GF-D8 (cell line): ENCODE measurements around the gene DENND1C.
"Not testable (repeated sequence)": the region's sequence is repeated elsewhere in the genome, so short reads cannot be mapped to it uniquely, and the experiment has no call there.

Experiments used
- DNase-seq: peaks from one replicate; lab custom pipeline; 2025; lab: John Stamatoyannopoulos, UW

Gene DENND1C

DNA sequence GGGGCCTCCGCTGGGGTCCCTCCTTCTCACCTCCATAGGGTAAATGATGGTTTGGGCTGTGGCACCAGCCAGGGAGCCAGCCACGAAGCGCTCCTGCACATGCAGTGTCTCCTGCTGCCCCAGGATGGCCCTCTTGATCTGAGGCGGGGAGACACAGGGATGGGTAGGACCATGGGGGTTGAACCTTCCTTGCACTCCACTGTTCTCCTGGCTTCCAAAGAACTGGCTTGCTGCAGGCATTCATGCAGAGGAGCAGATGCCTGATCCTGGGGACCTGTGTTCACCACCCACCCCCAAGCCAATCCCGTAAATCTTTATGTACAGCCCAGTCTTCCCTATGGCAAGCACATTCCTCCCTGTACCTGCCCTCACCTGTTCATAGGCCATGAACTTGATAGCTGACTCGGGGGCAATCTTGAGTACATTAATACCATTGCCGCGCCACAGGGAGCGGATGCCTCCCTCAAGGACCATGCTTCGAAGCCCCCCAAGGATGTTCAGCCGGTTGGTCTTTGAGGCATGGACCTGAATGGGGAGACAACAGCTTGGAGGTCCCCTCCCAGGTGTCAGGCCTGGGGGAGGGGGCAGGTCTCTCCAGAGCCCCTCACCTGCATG, 27.5 kb downstream of the DENND1C start:
- no peak for DNase-seq

DNA sequence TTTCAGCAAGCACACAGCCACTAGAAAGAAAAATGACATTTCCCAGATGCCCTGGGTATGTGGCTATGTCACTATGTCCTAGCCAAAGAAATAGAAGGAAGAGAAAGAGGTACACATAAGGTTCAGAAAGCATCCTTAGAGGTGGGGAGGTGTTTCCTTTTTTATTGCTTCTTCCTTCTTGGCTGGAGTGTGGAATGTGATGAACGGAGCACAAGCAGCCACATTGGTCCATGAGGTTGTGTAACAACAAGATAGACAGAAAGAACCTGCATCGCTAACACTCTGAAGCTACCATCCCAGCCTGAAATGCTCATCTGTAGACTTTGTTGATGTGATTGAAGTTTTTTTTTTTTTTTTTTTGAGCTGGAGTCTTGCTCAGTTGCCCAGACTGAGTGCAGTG, 28.7 kb downstream of the DENND1C start:
- DNase-seq: no peak

DNA sequence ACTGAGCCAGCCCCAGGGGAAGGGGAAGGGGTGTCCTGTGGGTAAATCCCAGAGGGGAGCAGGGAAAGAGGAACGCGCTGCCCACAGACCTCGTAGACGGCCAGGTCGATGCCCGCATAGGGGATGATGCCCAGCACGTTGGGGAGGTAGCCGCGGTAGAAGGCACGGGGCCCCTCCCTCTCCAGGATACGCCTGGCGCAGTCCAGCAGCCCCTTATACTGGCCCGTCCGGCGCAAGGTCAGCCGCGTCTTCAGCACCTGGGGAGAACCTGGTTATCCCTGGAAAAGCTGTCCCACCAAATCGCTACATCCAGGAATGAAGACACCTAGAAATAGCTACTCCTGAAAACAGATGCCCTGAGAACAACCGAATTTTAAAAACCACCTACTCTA, 29.4 kb downstream of the DENND1C start:
- no peak for DNase-seq

DNA sequence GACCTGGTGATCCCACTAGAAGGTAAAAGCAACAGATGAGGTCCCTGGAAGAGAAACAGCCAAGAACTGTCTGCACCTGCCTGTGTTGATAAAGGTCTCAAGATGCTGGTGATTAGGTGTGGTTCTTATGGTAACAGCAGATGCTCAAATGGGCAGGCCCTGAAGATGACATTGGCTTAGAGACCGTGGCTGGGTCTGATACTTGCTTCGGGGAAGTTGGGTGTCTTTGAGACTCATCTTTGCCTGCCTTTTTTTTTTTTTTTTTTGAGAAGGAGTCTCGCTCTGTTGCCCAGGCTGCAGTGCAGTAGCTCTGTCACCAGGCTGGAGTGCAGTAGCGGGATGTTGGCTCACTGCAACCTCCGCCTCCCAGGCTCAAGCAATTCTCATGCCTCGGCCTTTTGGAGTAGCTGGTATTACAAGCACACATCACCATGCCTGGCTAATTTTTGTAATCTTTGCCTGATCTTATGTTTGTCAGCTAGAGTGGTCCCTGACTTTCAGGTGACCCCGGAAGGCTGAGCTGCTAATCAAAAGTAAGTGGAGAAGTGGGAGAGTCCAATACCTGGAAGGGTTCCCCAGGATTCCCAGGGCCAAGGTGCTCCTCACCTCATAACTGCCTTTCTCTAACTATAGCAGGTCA, 29.9 kb downstream of the DENND1C start:
- DNase-seq: no peak

DNA sequence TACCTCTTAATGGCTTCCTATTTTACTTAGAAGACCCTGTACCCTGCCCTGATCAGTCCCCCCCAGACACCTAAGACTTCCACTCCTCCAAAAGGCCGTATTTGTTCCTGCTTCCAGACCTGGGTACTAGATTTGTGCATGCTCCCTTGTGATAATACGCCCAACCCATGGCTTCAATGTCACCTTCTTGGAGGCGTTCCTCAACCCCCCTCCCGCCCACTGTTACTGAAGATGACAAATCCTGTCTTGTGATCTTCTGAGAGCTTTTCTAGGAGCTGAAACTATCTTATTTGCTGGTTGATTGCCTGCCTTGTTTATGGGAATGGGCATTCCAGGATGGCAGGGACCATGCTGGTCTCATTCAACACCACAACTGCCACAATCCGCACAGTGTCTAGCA, 31.4 kb downstream of the DENND1C start:
- no peak for DNase-seq

DNA sequence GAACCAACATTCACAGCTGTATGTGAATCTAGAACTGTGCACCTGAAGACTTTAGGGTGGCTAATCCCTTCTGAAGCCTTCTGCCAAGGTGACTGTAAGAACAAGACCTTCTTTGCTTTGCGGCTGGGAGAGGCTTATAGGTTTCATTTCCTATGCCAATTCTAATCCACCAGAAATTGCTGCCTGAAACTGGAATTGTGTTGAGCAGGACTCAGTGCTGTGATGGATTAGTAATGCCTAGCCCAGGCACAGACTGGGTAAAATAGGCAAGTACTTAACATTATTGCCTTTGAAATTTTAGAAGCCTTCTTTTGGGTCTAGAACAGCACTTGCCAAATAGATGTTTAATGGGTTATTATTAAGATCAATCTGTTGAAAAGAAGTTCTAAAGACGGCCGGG, 33.5 kb downstream of the DENND1C start:
- no peak for DNase-seq

DNA sequence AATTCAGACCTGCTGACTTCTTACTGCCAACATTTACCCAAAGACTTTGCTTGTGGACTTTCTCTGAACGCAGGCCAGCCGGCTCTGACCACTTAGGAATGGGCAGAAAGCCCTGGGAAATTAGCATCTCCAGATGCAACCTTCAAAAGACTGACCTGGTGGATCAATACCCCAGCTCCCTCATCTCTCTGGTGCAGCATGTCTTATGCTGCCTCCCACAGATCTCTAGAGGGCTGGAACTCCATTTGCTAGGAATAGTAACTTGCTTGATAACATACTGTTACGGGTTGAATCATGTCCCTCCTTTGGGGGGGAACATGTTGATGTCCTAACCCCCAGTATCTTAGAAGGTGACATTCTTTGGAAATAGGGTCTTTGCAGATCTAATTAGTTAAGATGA, 35.1 kb downstream of the DENND1C start:
- no peak for DNase-seq

DNA sequence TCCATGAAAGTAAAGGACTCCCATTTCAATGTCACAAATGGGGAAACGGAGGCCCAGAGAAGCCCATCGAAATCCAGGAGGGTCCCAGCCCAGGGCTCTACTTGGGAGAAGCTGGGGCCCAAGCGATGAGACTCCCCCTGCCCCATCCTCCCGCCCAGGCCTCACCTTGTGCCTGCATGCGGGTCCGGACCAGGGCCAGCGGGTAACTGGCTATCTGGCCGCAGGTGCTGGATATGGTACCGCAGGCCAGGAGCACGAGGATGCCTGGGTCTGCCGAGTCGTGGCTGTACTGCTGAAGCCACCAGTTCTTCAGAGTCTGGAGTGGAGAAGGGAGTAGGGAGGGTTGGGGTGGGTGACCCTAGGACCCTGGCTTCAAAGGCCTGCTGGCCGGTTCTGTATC, 37.6 kb downstream of the DENND1C start:
- no peak for DNase-seq

DNA sequence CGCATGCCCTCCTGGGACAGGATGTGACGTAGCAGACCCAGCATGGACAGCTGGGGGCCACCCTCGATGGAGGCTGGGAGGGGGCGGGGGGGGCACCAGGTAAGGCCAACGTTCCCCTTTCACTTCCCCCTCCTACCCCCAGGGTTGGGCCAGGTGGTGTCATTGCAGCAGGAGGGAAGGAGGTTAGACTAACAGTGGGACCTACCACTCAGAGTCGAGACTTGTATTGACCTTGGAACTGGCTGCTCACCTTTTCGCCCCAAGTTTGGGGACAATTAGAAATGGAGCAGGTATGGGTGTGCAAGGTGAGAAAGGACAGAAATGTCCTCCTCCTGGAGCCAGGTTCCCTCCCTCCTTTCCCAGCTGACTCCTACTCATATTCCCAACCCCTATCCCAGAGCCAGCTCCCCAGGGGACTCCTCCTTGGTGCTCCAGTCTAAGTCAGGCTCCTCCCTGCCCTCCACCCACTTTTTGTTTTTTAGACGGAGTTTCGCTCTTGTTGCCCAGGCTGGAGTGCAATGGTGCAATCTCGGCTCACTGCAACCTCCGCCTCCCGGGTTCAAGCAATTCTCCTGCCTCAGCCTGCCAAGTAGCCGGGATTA, 39.4 kb downstream of the DENND1C start:
- DNase-seq: no peak

DNA sequence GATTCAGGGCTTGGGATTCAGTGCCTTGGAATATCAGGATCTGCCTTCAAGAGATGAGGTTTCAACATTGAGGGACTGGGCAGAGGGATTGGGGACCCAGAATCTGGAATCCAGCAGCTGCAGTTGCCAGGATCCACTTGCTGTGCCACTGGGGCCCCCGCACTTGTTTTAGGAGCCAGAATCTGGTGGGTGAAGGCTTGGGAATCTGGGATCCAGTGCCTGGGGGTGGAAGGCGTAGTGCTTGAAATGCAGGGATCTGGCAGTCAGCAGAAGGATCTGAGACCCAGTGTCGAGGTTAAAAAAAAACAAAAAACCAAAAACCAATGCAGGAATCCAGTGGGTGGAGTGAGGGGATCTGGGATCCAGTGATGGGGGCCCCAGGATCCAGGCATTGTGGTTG, 40.7 kb downstream of the DENND1C start:
- no peak for DNase-seq

DNA sequence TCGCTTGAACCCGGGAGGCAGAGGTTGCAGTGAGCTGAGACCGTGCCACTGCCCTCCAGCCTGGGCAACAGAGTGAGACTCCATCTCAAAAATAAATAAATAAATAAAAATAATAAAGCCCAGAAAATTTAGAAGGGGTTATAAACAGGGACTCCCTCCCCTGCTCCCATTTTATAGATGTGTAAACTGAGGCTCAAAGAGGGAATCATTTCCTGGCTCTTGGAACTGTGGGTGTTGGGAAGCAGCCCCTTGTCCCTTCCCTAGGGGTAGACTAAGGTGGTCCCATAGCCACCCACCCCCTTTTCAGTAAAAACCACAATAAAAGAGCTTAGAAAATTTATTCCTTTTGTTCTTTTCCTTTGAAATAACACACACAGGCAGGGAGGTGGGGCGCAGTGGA, 41.8 kb downstream of the DENND1C start:
- no peak for DNase-seq

DNA sequence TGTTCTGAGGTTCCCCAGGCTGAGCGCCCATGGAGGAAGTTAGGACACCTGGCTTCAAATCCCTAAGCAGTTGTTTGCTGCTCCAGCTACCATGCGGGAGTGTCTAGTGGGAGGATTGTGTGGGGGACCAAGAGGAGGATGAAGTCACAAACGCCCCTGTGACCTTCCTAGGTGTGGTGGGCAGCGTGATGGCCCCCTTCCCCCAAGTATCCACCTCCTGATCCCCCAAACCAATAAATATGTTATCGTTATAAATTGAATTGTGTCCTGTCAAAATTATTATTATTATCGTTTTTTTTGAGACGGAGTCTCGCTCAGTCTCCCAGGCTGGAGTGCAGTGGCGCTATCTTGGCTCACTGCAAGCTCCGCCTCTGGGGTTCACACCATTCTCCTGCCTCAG, 47.9 kb downstream of the DENND1C start, which contains the start of gene SLC25A41:
TSS of gene SLC25A41 (minus strand) at position 101 of the 400 bp plus-strand sequence. CDS start at position 31, 70 bp downstream.
- no peak for DNase-seq

DNA sequence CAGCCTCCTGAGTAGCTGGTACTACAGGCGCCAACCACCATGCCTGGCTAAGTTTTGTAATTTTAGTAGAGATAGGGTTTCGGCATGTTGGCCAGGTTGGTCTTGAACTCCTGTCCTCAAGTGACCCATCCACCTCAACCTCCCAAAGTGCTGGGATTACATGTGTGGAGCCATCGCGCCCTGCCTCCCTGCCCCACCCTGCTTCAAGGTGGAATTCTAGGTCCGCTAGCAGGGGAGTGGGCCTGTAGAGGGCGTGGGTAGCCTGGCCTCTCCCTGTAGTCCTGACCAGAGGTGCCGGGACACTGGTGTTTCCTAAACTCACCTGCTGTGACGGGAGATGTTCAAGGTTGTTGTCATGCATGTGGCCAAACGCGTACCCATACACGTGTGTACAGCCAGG, 48.4 kb downstream of the DENND1C start:
- DNase-seq: no peak

DNA sequence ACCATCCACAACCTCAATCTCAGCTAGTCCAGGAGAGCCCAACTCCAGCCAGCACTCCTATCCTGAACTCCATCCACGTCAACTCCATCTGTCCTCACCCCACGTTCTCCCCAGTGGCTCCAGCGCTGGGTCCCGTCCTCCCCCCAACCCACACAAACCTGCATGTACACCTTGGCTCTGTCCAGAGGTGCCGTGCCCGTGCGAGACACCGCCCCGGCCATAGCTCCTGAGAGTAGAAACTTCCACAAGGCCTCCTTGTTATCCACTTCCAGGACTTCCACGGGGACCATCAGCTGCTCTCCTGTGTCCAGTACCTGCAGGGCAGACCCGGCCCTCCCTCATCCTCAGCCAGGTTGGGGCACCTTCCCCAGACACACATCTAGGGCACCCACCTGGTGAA, 49.7 kb downstream of the DENND1C start:
- no peak for DNase-seq

DNA sequence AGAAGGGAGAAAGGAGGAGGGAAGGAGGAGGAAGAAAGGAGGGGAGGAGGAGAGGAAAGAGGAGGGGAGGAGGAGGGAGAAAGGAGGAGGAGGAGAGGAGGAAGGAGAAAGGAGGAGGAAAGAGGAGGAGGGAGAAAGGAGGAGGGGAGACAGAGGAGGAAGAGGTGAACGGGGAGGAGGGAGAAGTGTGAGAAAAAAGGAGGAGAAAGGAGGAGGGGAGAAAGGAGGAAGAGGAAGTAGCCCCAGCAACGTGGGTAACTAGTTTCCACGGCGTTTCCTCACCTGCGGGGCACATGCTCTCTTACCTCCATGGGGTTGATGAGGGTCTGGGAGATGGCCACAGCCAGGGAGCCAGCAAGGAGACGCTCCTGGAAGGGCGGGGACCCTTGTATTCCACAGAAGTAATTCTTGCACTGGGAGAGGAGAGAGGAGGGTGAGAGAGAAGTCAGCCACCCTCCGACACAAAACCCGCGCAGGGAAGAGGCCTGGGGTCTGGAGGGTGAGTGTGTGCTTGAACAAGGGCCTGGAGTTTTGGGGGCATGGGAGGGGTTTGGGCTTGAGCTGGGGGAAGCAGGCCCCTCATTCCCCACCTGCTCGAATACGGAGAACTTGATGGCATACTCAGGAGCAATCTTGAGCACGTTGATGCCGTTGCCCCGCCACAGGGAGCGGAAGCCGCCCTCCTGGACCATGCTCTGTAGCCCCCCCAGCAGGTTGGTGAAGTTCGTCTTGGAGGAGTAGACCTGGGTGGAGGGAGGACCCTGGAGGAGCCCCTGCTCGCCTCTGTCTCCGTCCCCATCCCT, 52.0 kb downstream of the DENND1C start:
- no peak for DNase-seq

DNA sequence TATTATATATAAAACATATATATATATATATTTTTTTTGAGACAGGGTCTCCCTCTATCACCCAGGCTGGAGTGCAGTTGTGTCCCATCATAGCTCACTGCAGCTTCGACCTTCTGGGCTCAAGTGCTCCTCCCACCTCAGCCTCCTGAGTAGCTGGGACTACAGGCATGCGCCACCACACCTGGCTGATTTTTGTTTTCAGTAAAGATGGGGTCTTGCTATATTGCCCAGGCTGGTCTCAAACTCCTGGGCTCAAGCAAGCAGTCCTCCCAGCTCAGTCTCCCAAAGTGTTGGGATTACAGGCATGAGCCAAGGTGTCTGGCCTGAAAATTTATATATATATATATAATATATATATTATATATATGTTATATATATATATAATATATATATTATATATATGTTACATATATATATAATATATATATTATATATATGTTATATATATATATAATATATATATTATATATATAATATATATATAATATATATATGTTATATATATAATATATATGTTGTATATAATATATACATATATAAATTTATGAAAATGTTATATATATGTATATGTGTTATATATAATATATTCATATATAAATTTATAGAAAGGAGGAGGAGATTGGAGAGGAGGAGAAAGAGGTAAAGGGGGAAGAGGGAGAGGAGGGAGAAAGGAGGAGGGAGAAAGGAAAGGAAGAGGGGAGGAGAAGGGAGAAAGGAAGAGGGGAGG, 52.7 kb downstream of the DENND1C start:
- not testable (repeated sequence) for DNase-seq

DNA sequence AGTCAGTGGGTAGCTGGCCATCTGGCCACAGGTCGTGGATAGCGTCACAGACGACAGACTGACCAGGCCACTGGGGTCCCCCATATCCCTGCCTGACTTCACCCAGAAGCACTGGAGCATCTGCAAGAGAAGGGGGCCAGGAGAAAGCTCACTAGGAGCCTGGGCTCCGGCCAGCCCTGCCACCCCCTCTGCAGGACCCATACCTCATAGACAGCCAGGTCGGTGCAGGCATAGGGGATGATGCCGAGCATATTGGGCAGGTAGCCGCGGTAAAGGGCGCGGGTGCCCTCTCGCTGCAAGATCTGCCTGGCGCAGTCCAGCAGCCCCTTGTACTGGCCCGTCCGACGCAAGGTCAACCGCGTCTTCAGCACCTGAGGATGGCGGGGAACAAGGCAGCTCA, 54.5 kb downstream of the DENND1C start:
- DNase-seq: no peak

DNA sequence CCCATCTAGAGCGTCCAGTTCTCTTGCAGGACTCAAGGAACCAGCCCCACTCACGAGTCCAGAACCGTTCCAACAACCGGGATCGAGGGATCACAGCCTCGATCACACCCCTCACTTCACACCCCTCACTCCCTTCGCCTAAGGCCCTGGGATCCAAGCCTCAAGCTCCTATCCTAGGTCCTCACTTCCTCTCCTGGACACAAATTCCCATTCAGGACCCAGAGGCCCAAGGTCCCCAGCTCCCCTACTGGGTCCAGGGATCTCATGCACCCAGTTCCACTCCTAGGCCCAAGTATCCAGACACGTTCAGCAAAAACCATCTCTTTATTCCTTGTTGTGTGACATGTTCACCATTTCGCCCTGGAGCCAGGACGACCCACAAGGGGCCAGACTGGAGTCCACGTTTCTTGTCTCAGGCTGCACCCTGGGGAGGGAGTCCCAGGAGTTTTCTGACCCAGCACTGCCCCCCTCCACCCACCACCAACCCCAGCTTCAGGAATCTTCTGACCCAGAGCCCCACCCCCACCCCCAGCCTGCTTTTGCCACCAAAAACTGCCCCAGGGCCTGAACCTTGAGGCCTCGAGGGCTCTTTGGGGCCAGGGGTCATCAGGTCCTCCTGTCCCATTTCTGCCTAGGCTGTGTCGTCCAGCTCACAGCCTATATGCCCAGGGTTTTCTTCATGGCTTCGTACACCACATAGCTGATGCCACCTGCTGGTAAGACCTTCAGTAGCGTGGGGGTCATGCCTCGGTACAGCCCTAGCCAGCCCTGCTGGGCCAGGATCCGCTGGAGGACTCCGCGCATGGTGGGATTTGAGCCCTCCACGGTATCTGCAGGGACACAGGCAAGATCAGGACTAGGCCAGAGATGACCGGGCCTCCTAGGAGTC, 55.6 kb downstream of the DENND1C start:
- peak; percentile 68 for DNase-seq

DNA sequence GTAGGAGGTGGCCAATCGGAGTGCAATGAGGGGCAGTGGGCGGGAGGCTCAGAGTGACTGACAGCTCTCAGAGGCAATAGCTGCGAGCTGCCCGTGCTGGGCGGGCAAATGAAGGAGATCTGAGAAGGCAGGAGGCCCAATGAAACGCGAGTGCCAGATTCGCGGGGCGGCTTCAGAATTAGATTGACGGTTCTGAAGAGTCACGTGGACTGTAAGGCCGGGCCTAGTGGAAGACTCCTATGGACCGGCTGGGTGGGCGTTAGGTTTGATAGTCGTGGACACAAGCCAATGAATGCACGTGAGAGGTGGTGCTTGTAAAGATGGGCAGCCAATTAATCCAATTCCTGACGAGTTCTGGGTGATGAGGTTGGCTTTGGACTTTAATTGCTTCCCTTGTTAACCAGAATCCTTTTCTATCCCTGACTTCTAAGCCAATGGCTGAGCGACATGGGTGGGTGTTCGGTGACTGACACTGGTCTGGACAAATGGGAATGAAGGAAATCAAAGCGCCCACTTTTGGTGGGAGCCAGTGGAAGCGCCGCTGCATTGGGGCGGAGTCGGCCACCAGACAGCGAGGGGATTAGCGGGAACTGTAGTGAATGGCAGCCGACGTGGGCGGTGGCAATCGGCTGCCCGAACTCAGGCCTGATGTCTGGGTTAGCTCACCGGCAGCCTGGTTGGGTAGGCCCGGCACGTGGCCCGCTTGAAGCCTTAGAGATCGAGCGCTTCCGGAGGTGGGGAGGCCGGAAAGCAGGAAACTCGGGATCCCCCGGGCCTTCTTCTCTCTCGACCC, 56.5 kb downstream of the DENND1C start:
- DNase-seq: peak; percentile 100

DNA sequence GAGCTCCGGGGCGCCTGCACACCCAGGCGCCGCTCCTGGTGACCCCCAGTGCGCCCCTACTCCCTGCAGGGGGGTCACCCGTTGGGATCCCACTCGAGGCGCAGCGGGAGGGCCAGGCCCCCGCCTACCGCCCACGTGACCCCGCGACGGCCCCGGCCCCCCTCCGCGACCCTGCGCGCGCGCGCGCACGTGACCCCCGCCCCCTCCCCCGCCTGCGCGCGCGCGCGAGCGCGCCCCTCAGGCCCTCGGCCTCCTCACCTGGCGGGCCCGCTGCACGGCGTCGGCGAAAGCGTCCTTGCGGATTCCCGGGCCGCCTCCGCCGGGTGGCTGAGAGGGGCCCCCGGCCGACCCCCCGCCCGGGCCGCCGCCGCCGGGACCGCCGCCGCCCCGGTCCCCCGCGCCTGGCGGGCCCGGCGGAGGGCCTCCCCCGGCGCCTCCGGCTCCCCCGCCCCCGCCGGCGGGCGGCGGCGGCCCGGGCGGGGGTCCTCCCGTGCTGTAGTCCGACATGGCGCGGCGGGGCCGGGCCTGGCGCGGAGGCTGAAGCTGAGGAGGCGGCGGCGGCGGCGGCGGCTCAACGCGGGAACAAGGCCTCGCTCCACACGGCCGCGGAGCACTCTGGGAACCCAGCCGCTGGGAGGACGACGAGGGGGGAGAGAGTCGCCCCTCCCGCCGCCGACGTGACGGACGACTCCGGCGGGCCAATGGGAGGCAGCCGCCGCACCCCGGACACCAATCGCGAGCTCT, 57.2 kb downstream of the DENND1C start, which contains the start of gene KHSRP:
TSS of gene KHSRP (minus strand) at position 617 of the 744 bp plus-strand sequence. CDS start at position 507, 110 bp downstream.
- no peak for DNase-seq
